ENCODE measurements around the gene DYNC1LI1.

- TF ChIP-seq, protein P1, sequence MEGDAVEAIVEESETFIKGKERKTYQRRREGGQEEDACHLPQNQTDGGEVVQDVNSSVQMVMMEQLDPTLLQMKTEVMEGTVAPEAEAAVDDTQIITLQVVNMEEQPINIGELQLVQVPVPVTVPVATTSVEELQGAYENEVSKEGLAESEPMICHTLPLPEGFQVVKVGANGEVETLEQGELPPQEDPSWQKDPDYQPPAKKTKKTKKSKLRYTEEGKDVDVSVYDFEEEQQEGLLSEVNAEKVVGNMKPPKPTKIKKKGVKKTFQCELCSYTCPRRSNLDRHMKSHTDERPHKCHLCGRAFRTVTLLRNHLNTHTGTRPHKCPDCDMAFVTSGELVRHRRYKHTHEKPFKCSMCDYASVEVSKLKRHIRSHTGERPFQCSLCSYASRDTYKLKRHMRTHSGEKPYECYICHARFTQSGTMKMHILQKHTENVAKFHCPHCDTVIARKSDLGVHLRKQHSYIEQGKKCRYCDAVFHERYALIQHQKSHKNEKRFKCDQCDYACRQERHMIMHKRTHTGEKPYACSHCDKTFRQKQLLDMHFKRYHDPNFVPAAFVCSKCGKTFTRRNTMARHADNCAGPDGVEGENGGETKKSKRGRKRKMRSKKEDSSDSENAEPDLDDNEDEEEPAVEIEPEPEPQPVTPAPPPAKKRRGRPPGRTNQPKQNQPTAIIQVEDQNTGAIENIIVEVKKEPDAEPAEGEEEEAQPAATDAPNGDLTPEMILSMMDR (IDR thresholded peaks at IDR 0.05; ENCODE audit: borderline replicate concordance, extremely low read depth, low read length, poor library complexity, severe bottlenecking) = no peak
- TF ChIP-seq EZH2 (IDR thresholded peaks at IDR 0.05; ENCODE audit: borderline replicate concordance, low read depth, low read length, severe bottlenecking) = no peak
Measured at GRCh38 chr3:32556332-32556731, 14.3 kb downstream of the DYNC1LI1 start.
